GM23248 (cell line): Measurements from ENCODE around the gene SUSD4.

ENCODE experiments used
- EZH2 ChIP-seq: fragments of 200-600 bp; sonication (generic); IDR thresholded peaks from 2 replicates; pipeline ENCODE4 v1.6.1; 2018; ENCODE audit warnings: antibody characterized with exemption, mild to moderate bottlenecking; ENCODE audit not compliant: insufficient read depth, poor library complexity, severe bottlenecking
- EZH2phosphoT487 ChIP-seq: fragments of 200-600 bp; sonication (generic); IDR thresholded peaks from 2 replicates; pipeline ENCODE4 v1.6.1; 2018; ENCODE audit warnings: antibody characterized with exemption, moderate library complexity, mild to moderate bottlenecking, low read depth; ENCODE audit not compliant: insufficient read depth

GRCh38 chr1:223212441-223212840 lies 151.5 kb downstream of the SUSD4 start:
- TF ChIP-seq EZH2phosphoT487 (no peak), EZH2 (no peak)
